NCI-H446 (cell line): ENCODE data around the gene MINPP1.

ENCODE experiments used
- DNase-seq, 2 experiments: peaks; one replicate each; lab custom pipeline; 2025; lab: John Stamatoyannopoulos, UW

The MINPP1 gene

GRCh38 chr10:87523731-87524130 is 19.0 kb downstream of the MINPP1 start:
- DNase-seq = no peak

GRCh38 chr10:87524296-87524695 is 19.6 kb downstream of the MINPP1 start:
- DNase-seq = no peak

- DNase-seq = no peak
These were observed 27.4 kb downstream of the MINPP1 start for GRCh38 chr10:87531908-87532622.

GRCh38 chr10:87532696-87533095 is 28.0 kb downstream of the MINPP1 start:
- DNase-seq = no peak

GRCh38 chr10:87534173-87534858 is 29.6 kb downstream of the MINPP1 start:
- DNase-seq = no peak

GRCh38 chr10:87538092-87539015 is 33.7 kb downstream of the MINPP1 start:
- no peak for DNase-seq

- DNase-seq = no peak
These were observed 36.4 kb downstream of the MINPP1 start for GRCh38 chr10:87541114-87541513.

GRCh38 chr10:87544721-87545120 is 40.0 kb downstream of the MINPP1 start:
- no peak for DNase-seq

GRCh38 chr10:87545783-87546182 is 41.1 kb downstream of the MINPP1 start:
- DNase-seq = no peak

GRCh38 chr10:87546210-87546609 is 41.5 kb downstream of the MINPP1 start:
- DNase-seq = no peak

- DNase-seq = no peak
These were observed 42.3 kb downstream of the MINPP1 start for GRCh38 chr10:87546971-87547413.

- DNase-seq = no peak
These were observed 43.1 kb downstream of the MINPP1 start for GRCh38 chr10:87547734-87548311.

- no peak for DNase-seq
These were observed 46.0 kb downstream of the MINPP1 start for GRCh38 chr10:87550741-87551140.

GRCh38 chr10:87551326-87551725 is 46.6 kb downstream of the MINPP1 start:
- DNase-seq = no peak

- no peak for DNase-seq
These were observed 47.7 kb downstream of the MINPP1 start for GRCh38 chr10:87552248-87552929.

GRCh38 chr10:87557409-87557808 is 52.7 kb downstream of the MINPP1 start:
- no peak for DNase-seq

- no peak for DNase-seq
These were observed 53.6 kb downstream of the MINPP1 start for GRCh38 chr10:87558333-87558732.

- DNase-seq = no peak
These were observed 54.7 kb downstream of the MINPP1 start for GRCh38 chr10:87559392-87559791.

- no peak for DNase-seq
These were observed 55.9 kb downstream of the MINPP1 start for GRCh38 chr10:87560495-87561129.

GRCh38 chr10:87562750-87563149 is 58.1 kb downstream of the MINPP1 start:
- no peak for DNase-seq

GRCh38 chr10:87565010-87565409 is 60.3 kb downstream of the MINPP1 start:
- DNase-seq = no peak
